Body of pancreas (tissue), 4 donors: ENCODE results near the gene LDHD.

Experiments used
- POLR2A ChIP-seq, 3 donors: fragments of 450-650 bp; IDR thresholded peaks; one replicate each; pipeline ENCODE4 v1.6.1; 2016; ENCODE audit warnings: antibody characterized with exemption in 3 of 3, mild to moderate bottlenecking in 2 of 3
- TF ChIP-seq, protein P1 (sequence below), 7 experiments: fragments of 450-650 bp in 4 of 7; fragments of 200-600 bp in 3 of 7; sonication (generic) in 3 of 7; IDR thresholded peaks; one replicate each; pipeline ENCODE4 v1.5.1; 2016 to 2019; ENCODE audit warnings: antibody characterized with exemption in 7 of 7

DNA sequence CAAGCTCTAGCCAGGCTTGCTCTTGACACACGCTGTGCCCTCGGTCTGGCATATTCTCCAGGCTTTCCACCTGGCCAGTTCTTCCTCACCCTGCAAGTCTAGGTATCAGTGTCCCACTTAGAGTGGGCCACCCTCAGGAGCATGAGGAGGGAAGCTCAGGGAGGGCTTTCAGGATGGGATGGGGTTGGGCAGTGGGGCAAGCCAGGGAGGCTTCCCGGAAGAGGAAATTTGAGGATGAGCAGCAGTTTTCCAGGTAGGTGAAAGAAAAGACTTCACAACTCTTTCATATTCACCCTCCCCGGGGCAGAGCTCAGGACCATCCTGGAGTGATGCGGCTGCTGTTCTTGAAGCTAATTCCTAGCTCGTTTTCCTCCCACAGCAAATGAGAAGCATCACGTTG lies 14.5 kb upstream of the LDHD start:
- TF ChIP-seq, protein P1, sequence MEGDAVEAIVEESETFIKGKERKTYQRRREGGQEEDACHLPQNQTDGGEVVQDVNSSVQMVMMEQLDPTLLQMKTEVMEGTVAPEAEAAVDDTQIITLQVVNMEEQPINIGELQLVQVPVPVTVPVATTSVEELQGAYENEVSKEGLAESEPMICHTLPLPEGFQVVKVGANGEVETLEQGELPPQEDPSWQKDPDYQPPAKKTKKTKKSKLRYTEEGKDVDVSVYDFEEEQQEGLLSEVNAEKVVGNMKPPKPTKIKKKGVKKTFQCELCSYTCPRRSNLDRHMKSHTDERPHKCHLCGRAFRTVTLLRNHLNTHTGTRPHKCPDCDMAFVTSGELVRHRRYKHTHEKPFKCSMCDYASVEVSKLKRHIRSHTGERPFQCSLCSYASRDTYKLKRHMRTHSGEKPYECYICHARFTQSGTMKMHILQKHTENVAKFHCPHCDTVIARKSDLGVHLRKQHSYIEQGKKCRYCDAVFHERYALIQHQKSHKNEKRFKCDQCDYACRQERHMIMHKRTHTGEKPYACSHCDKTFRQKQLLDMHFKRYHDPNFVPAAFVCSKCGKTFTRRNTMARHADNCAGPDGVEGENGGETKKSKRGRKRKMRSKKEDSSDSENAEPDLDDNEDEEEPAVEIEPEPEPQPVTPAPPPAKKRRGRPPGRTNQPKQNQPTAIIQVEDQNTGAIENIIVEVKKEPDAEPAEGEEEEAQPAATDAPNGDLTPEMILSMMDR (IDR thresholded peaks at IDR 0.05): no peak
- no peak for TF ChIP-seq POLR2A (IDR thresholded peaks at IDR 0.05)
